ENCODE data around the gene PLEKHA4.
A peak's percentile ranks its signal among the peaks of the same experiment; 100 is the strongest.
"Not testable (repeated sequence)": the region's sequence is repeated elsewhere in the genome, so short reads cannot be mapped to it uniquely, and the experiment has no call there.

The PLEKHA4 gene

GRCh38 chr19:48872182-48872883 is 3.9 kb upstream of the PLEKHA4 start, which contains the start of gene PPP1R15A:
TSS of gene PPP1R15A (plus strand) at chr19:48872421. CDS start at chr19:48873234, 813 bp downstream.
- DNase-seq, result peak; percentile 95
- in situ Hi-C loops (cut with HindIII; ENCODE audit: low pct_ligation_motif_present, low pct_unique_long_range_greater_than_20kb, low sequenced_read_pairs), result no loop called here

- DNase-seq; in situ Hi-C loops (cut with HindIII; ENCODE audit: low pct_ligation_motif_present, low pct_unique_long_range_greater_than_20kb, low sequenced_read_pairs): not testable (repeated sequence)
These were observed 3.2 kb upstream of the PLEKHA4 start for GRCh38 chr19:48871471-48872181.

- DNase-seq, result no peak
- in situ Hi-C loops (cut with HindIII; ENCODE audit: low pct_ligation_motif_present, low pct_unique_long_range_greater_than_20kb, low sequenced_read_pairs), result no loop called here
These were observed 1.6 kb upstream of the PLEKHA4 start for GRCh38 chr19:48870048-48870447.

- in situ Hi-C loops (cut with HindIII; ENCODE audit: low pct_ligation_motif_present, low pct_unique_long_range_greater_than_20kb, low sequenced_read_pairs), result no loop called here
These were observed 687 bp downstream of the PLEKHA4 start for GRCh38 chr19:48867746-48868113.

GRCh38 chr19:48867123-48867745 is 1.2 kb downstream of the PLEKHA4 start:
- no peak for DNase-seq
- in situ Hi-C loops (cut with HindIII; ENCODE audit: low pct_ligation_motif_present, low pct_unique_long_range_greater_than_20kb, low sequenced_read_pairs), result no loop called here

More at GRCh38 chr19:48867746-48868113, 687 bp downstream of the PLEKHA4 start:
- no peak for DNase-seq

- in situ Hi-C loops (cut with HindIII; ENCODE audit: low pct_ligation_motif_present, low pct_unique_long_range_greater_than_20kb, low sequenced_read_pairs), result no loop called here
These were observed 1.7 kb downstream of the PLEKHA4 start for GRCh38 chr19:48866692-48867091.

GRCh38 chr19:48862827-48863226 is 5.6 kb downstream of the PLEKHA4 start:
- no peak for DNase-seq
- in situ Hi-C loops (cut with HindIII; ENCODE audit: low pct_ligation_motif_present, low pct_unique_long_range_greater_than_20kb, low sequenced_read_pairs), result no loop called here

More at GRCh38 chr19:48866692-48867091, 1.7 kb downstream of the PLEKHA4 start:
- DNase-seq, result no peak

GRCh38 chr19:48861313-48861712 is 7.1 kb downstream of the PLEKHA4 start:
- DNase-seq, result no peak
- in situ Hi-C loops (cut with HindIII; ENCODE audit: low pct_ligation_motif_present, low pct_unique_long_range_greater_than_20kb, low sequenced_read_pairs), result no loop called here

- in situ Hi-C loops (cut with HindIII; ENCODE audit: low pct_ligation_motif_present, low pct_unique_long_range_greater_than_20kb, low sequenced_read_pairs), result no loop called here
- DNase-seq, result no peak
These were observed 8.5 kb downstream of the PLEKHA4 start for GRCh38 chr19:48859711-48860572.

GRCh38 chr19:48858984-48859710 is 9.3 kb downstream of the PLEKHA4 start:
- in situ Hi-C loops (cut with HindIII; ENCODE audit: low pct_ligation_motif_present, low pct_unique_long_range_greater_than_20kb, low sequenced_read_pairs), result no loop called here
- no peak for DNase-seq

GRCh38 chr19:48856921-48857320 is 11.5 kb downstream of the PLEKHA4 start:
- DNase-seq, result no peak

GRCh38 chr19:48854103-48854502 is 14.3 kb downstream of the PLEKHA4 start:
- DNase-seq, result no peak
- in situ Hi-C loops (cut with HindIII; ENCODE audit: low pct_ligation_motif_present, low pct_unique_long_range_greater_than_20kb, low sequenced_read_pairs), result no loop called here

More at GRCh38 chr19:48856921-48857320, 11.5 kb downstream of the PLEKHA4 start:
- in situ Hi-C loops (cut with HindIII; ENCODE audit: low pct_ligation_motif_present, low pct_unique_long_range_greater_than_20kb, low sequenced_read_pairs), result no loop called here

GRCh38 chr19:48853483-48853882 is 14.9 kb downstream of the PLEKHA4 start:
- no peak for DNase-seq
- in situ Hi-C loops (cut with HindIII; ENCODE audit: low pct_ligation_motif_present, low pct_unique_long_range_greater_than_20kb, low sequenced_read_pairs), result no loop called here

GRCh38 chr19:48852292-48852691 is 16.1 kb downstream of the PLEKHA4 start:
- in situ Hi-C loops (cut with HindIII; ENCODE audit: low pct_ligation_motif_present, low pct_unique_long_range_greater_than_20kb, low sequenced_read_pairs), result no loop called here

GRCh38 chr19:48846659-48847058 is 21.8 kb downstream of the PLEKHA4 start:
- DNase-seq; in situ Hi-C loops (cut with HindIII; ENCODE audit: low pct_ligation_motif_present, low pct_unique_long_range_greater_than_20kb, low sequenced_read_pairs): not testable (repeated sequence)

More at GRCh38 chr19:48852292-48852691, 16.1 kb downstream of the PLEKHA4 start:
- no peak for DNase-seq

GRCh38 chr19:48845384-48845783 is 23.0 kb downstream of the PLEKHA4 start:
- in situ Hi-C loops (cut with HindIII; ENCODE audit: low pct_ligation_motif_present, low pct_unique_long_range_greater_than_20kb, low sequenced_read_pairs), result no loop called here
- no peak for DNase-seq

- DNase-seq, result peak; percentile 52
- in situ Hi-C loops (cut with HindIII; ENCODE audit: low pct_ligation_motif_present, low pct_unique_long_range_greater_than_20kb, low sequenced_read_pairs), result no loop called here
These were observed 23.9 kb downstream of the PLEKHA4 start for GRCh38 chr19:48844472-48844871.

GRCh38 chr19:48842789-48843162 is 25.6 kb downstream of the PLEKHA4 start:
- in situ Hi-C loops (cut with HindIII; ENCODE audit: low pct_ligation_motif_present, low pct_unique_long_range_greater_than_20kb, low sequenced_read_pairs), result no loop called here
- DNase-seq, result peak; percentile 53

All from ACHN (cell line).